GM21526 (cell line): ENCODE results near the gene HOXD13.

Source experiments
- ATAC-seq: cut with Tn5 transposase; IDR thresholded peaks from one replicate; pipeline ENCODE4 v1.9.1; 2021; ENCODE audit warnings: moderate library complexity; ENCODE audit not compliant: unreplicated experiment, low FRiP score

The HOXD13 gene

GRCh38 chr2:176080540-176081375 lies 11.8 kb upstream of the HOXD13 start:
- no peak for ATAC-seq

- ATAC-seq: no peak
Observed at GRCh38 chr2:176081376-176081836, 11.1 kb upstream of the HOXD13 start.

GRCh38 chr2:176081837-176082524 lies 10.5 kb upstream of the HOXD13 start:
- ATAC-seq: no peak

GRCh38 chr2:176082525-176082823 lies 10.0 kb upstream of the HOXD13 start:
- ATAC-seq: no peak

DNA sequence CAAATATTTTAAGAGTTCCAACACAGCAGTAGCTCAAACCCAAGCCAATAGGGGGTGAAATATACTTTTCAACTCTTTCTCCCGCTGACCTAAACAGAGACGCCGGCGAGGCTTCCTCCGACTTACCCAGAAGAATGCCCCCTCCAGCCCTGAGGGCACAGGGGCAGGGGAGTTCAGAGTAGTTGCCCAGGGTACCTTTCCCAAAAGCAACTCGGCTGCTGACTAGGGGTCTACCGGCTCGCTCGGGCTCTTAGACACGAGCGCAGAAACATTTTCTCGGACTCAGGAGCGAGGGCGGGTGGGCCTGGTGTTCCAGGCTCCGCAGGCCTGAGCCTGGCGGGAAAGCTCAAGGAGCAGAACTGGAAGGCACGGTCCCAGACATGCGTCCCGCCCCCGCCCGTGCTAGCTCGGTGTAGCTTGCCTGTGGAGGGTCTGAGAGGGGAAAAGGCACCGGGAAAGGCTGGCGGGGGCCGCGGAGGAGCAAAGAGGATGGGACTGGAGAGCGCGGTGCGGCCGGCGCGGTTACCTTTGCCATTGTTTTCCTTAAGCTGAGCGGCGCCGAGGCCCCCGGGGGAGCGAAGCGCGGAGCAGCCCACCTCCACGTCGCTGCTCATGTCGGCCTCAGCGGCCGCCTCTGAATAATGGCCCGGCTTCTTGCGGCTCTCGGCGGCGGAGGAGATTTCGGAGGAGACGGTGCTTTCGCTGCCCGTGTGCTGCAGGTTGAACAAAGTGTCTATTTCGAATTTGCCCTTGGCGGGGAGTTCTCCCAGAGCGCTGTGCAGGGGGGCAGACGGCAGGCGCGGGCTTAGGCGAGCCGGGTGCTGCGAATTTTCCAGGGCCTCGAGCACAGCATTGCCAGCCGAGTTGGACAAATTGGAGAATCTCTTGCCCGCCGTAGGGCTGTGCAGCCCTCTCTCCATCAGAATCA lies 9.4 kb upstream of the HOXD13 start:
- no peak for ATAC-seq

GRCh38 chr2:176083796-176084261 lies 8.7 kb upstream of the HOXD13 start, which contains the start of gene EVX2:
EVX2 (minus strand) TSS chr2:176083962; CDS start chr2:176083776, 186 bp downstream.
- no peak for ATAC-seq

GRCh38 chr2:176084611-176085119 lies 7.9 kb upstream of the HOXD13 start:
- no peak for ATAC-seq

DNA sequence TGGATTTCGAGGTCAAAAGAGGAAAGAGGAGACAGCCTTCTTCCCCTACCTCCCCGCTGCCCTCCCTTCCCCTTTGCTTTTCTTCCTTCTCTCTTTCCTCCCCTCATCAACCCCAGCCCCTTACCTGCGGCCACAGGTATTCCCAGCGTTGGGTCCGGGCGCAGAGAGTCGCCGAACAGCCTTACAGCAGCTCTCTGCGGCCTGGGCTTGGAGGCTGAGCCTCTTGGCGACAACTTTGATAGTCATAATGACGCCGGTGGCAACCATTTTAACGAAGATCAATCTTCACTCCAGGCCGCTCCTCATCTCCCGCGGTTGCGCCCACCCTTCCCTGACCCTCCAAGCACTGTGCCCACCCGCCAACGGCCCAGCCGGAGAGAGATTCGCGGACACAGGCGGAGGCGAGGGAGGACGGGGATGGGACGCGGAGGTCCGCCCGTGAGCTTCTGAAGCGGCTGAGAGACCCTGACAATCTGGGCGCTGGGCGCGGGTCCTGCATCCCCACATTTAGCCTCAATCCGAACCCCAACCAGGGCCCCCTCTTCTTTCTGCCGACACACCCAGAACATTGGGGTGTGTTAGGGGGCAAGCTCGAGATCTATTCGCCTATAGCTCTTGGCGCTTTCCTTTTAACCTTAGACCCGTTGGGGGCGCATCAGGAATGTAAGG lies 7.3 kb upstream of the HOXD13 start:
- no peak for ATAC-seq

DNA sequence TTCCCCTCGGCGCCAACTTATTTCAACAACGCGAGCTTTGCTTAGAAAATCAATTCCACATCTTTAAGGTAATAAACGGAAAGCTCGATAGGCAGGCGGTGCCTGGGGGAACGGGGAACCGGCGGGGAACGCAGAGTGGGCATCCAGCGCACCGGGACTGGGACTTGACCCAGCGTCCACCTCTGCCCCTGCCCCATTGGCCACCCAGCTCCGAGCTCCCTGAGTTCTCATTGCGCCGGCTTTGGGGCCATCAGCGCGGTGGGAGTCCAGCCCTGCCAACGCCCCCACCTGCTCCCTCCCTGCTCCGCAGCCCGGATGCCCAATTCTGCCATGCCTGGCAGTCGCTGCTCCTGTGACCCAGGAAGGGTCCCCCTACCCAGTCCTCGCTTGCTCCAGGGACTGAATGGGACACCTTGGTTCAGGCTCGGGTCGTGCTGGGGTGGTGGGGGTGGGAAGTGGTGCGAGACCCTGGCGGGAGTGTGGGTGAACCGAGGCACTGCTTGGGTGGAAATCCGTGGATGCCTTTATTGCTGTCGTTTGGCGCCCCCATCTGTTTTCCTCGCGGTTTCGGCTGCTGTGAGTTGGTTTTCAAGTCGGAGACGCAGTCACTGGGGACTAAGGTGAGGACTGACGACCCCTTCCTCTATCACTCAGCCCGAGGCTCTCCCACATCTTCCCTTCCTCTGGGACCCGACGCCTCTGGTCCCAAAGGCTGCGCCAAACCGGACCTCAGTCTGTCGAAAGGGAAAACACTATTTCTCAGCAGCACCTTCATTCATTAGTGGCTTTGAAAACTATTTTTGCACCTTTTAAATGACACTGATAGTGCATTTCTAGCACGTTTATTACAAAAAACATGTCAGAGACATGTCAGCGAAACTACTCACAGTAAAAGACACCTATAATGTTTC lies 6.4 kb upstream of the HOXD13 start:
- no peak for ATAC-seq

DNA sequence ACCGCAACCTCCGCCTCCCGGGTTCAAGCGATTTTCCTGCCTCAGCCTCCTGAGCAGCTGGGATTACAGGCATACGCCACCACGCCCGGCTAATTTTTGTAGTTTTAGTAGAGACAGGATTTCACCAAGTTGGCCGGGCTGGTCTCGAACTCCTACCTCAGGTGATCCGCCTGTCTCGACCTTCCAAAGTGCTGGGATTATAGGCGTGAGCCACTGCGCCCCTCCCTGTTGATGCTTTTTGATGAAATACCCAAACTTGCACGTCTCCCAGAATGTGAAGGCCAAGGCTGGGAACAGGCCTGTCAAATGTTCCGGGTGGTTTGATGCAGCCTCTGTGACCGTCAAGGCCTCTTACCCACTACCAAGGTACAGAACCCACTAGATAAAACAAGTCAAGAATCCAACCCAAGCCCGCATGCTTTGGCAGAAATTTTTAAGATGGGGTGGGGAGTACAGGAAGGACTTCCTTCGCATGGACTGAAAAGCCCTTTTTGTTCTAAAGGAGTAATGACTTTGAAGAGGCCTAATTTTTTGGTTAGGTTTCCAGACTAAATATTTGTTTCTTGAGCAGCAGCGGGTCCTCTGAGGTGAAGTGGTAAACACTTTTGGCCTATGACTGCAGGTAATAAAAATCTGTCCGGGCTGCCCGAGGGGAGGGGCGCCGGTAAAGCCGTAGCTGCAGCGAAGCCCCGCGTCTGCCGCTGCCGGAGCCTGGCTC lies 5.0 kb upstream of the HOXD13 start:
- no peak for ATAC-seq

DNA sequence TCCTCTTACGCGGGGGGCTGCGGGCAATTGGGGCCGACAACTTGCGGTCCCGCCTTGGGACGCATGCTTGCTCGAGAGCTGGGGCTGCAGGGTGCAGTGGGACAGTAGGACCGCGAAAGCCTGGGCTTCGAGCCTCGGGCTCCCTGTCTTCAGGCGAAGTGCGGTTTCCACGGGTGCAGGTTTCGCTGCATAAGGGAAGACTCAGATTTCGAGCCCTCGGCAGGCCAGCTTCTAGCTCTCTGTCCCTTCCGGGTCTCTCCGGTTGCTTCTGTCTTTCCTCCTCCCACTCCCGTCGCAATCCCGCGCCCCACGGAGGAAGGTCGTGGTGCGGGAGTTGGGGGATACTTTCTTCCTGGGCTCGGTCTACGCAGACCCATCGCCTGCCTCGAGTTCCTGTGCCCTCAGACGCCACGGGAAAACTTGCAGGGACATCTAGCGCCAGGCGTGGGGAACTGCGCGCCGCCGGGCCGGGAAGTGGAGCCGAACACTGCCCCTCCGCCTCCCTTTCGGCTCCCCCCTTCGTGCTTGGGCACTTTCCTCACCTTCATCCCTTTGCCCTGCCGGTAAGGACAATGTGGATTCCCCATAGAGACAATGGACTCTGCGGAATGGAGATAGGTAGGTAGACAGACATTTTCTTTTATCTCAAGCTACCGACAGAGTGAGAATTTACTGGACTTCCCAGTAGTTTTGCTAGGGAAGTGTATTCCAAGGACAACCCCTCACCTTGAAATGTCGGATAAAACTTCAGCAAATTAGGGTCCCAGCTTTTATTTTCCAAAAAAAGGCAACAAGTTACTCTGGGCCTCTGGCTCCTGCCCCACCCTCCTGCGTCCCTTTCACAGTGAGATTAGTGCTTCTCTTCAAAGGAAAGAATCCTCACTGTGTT lies 4.2 kb upstream of the HOXD13 start:
- no peak for ATAC-seq

DNA sequence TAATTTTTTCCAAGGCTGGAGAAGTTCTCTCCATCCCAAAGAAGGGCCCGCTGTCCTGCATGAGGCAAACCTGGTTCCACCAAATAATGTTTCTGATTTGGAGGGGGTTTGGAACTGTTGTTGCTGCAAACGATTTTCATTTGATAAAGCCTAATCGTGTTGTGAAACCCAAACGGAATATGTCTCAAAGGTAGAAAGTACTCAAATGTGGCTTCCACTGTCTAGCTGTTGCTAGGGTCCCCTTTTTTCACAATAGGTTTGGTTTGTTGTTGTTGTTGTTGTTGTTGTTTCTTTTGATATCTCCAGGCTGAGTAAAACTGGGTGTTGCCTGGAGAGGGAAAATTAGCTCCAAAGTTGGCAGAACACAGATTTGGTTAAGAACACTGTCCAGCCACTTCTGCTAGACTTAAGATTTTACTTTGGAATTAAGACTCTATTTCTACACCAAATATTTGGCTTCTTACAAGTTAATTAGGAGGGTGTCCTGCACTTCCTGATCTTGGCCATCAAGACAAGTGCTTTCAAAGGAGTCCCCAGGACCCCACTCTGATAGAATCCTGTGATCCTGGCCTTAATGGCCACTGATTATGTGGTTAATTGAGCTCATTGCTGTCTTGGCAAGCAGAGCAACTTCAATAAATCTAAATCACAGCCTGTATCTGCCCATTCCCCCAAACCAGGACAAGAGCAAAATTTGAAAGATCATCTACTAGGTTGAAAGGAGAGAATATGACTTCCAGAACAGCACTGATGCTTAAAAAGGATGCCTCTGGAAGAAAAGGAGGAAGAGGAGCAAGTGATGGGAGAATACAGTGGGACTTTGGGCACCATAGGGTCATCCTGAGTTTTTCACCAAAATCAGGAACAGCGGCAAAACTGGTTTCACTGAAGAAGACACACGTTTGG lies 3.3 kb upstream of the HOXD13 start:
- no peak for ATAC-seq

- ATAC-seq: no peak
Observed at GRCh38 chr2:176089843-176090395, 2.6 kb upstream of the HOXD13 start.

- no peak for ATAC-seq
Observed at GRCh38 chr2:176090862-176091261, 1.7 kb upstream of the HOXD13 start.

GRCh38 chr2:176091329-176092258 lies 927 bp upstream of the HOXD13 start:
- no peak for ATAC-seq
